BJ (cell line): Measurements from ENCODE around the gene LRRC37B. TPM values are rescaled to one million over a fixed set of nuclear protein-coding genes. Genes with fewer than 3 reads are reported as not detected.
"Not testable (repeated sequence)": the region's sequence is repeated elsewhere in the genome, so short reads cannot be mapped to it uniquely, and the experiment has no call there.

ENCODE experiments used
- CTCF ChIA-PET: fragments of 350-600 bp; formaldehyde crosslinking; extraction: SDS; loops from one replicate; lab custom pipeline; 2021; ENCODE audit warnings: antibody characterized with exemption, inconsistent platforms; lab: Yijun Ruan, JAX
- POLR2A ChIA-PET: fragments of 300-600 bp; sonication (Branson Sonifier 250); formaldehyde crosslinking; extraction: SDS; loops from one replicate; lab custom pipeline; 2021; ENCODE audit warnings: antibody characterized with exemption; lab: Charles Lee
- DNase-seq: peaks from one replicate; pipeline ENCODE4 v3.0.0-alpha.2; 2011; ENCODE audit warnings: low read depth
- H3K27me3 ChIP-seq: 2 replicates; pipeline ENCODE4 v1.6.0; 2011; ENCODE audit warnings: low read length; ENCODE audit not compliant: control insufficient read depth, insufficient read depth
- H3K36me3 ChIP-seq: 2 replicates; pipeline ENCODE4 v1.5.1; 2011; ENCODE audit warnings: low read length; ENCODE audit not compliant: control insufficient read depth, insufficient read depth
- H3K4me3 ChIP-seq: 2 replicates; pipeline ENCODE4 v1.5.1; 2011; ENCODE audit warnings: low read depth, mild to moderate bottlenecking, control low read depth, low read length
- polyA minus RNA-seq: library from RNA; depleted of rRNA, polyadenylated mRNA; stranded (reverse); fragments of >200 nt; gene quantifications from 2 replicates; pipeline ENCODE4 v1.2.3, GENCODE V29; 2011; rRNA and poly(A)+ RNA removed
- polyA plus RNA-seq: library from polyadenylated mRNA; depleted of rRNA; stranded (reverse); fragments of >200 nt; gene quantifications from 2 replicates; pipeline ENCODE4 v1.2.3, GENCODE V29; 2011; rRNA removed
- TF ChIP-seq, protein P1 (sequence below): IDR thresholded peaks from 2 replicates; pipeline ENCODE4 v1.5.1; 2011; ENCODE audit warnings: low read depth, mild to moderate bottlenecking, control low read depth, inconsistent platforms, low read length, moderate library complexity; ENCODE audit not compliant: insufficient read depth

LRRC37B gene
- polyA plus RNA-seq (8.6 and 11.4 TPM in 2 replicates), polyA minus RNA-seq (14.2 and 14.7 TPM in 2 replicates)

DNA sequence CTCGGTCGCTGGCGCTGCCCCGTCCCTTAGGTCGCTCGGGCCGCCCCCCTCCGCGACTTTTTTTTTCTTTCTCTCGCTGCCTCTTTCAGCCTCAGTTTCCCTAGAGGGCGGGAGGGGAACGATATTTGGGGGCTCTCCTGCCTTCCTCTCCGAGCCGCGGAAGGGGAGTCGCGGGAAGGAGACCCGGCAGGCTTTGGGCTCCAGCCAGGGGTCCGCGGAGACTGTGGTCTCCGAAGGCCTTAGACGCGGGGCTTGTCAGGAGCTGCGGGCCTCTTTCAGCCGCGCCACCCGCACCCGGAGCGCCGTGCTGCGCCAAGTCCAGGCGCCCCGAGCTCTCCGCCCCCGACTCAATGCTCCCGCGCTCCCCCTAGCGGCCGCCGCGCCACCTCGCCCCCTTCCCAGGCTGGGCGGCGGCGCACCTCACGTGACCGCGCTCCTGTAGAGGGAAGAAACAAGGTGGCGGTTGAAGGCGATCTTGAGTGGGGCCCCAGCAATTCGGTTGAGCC, at the start of gene LRRC37B:
Gene LRRC37B, plus strand, starts transcription at position 427 of the 506 bp plus-strand sequence. CDS start 14,010 bp downstream, outside the sequence.
- Histone ChIP-seq H3K27me3 (no peaks in the 10 kb centered on the region), H3K4me3 (peak within 1 kb of the TSS; percentile 58), H3K36me3 (no peaks in the 10 kb centered on the region)
- CTCF ChIA-PET, result interaction anchor here (0.6 to 3.8 kb wide), 14 partner anchors 9 to 133 kb away, joined by 3 to 28 read pairs (median 4); partner anchors contain the start of gene RHOT1
- DNase-seq, result peak; percentile 16
- TF ChIP-seq, protein P1, sequence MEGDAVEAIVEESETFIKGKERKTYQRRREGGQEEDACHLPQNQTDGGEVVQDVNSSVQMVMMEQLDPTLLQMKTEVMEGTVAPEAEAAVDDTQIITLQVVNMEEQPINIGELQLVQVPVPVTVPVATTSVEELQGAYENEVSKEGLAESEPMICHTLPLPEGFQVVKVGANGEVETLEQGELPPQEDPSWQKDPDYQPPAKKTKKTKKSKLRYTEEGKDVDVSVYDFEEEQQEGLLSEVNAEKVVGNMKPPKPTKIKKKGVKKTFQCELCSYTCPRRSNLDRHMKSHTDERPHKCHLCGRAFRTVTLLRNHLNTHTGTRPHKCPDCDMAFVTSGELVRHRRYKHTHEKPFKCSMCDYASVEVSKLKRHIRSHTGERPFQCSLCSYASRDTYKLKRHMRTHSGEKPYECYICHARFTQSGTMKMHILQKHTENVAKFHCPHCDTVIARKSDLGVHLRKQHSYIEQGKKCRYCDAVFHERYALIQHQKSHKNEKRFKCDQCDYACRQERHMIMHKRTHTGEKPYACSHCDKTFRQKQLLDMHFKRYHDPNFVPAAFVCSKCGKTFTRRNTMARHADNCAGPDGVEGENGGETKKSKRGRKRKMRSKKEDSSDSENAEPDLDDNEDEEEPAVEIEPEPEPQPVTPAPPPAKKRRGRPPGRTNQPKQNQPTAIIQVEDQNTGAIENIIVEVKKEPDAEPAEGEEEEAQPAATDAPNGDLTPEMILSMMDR, result peak; percentile 78
- POLR2A ChIA-PET, result no interaction called here

DNA sequence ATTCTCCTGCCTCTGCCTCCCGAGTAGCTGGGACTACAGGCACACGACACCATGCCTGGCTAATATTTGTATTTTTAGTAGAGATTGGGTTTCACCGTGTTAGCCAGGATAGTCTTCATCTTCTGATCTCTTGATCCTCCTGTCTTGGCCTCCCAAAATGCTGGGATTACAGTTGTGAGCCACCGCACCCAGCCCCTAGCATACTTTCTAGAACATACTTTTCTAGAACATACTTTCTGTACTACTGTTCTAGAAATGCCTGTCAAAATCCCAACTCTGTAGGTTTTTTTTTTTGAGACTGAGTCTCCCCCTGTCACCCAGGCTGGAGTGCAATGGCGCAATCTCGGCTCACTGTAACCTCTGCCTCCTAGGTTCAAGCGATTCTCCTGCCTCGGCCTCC, 43.1 kb upstream of the LRRC37B start:
- POLR2A ChIA-PET, H3K27me3 ChIP-seq, DNase-seq, H3K4me3 ChIP-seq, H3K36me3 ChIP-seq: not testable (repeated sequence)
- CTCF ChIA-PET, result interaction anchor here (2.1 kb wide), 1 partner anchor 43 kb away, joined by 6 read pairs; the partner anchor contains the start of gene LRRC37B

DNA sequence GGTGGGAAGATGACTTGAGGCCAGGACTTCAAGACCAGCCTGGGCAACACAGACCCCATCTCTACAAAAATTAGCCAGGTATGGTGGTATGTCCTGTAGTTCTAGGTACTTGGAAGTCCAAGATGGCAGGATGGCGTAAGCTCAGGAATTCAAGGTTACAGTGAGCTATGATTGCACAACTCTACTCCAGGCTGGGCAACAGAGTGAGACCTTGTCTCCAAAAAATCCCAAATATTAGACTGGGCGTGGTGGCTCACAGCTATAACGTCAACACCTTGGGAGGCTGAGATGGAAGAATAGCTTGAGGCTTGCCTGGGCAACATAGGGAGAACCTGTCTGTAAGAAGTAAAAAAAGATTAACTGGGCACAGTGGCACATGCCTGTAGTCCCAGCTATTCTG, 39.5 kb upstream of the LRRC37B start:
- ChIA-PET POLR2A (no interaction called here), CTCF (no interaction called here)
- Histone ChIP-seq H3K4me3 (no peak overlapping the region), H3K27me3 (no peaks in the 10 kb centered on the region), H3K36me3 (peaks cover 3% of the 10 kb centered on the region; the same call in 1 of the 2 replicates)
- TF ChIP-seq, protein P1, result no peak
- no peak for DNase-seq

DNA sequence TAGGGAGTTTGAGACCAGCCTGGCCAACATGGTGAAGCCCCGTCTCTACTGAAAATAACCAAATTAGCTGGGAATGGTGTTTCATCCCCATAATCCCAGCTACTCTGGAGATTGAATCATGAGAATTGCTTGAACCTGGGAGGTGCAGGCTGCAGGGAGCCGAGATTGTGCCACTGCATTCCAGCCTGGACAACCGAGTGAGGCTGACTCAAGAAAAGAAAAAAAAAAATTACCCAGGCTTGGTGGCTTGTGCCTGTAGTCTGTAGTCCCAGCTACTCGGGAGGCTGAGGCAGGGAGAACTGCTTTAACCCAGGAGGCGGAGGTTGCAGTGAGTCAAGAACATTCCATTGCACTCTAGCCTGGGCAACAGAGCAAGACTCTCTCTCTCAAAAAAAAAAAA, 36.8 kb upstream of the LRRC37B start:
- CTCF ChIA-PET, DNase-seq, POLR2A ChIA-PET, H3K36me3 ChIP-seq, H3K27me3 ChIP-seq, H3K4me3 ChIP-seq: not testable (repeated sequence)

DNA sequence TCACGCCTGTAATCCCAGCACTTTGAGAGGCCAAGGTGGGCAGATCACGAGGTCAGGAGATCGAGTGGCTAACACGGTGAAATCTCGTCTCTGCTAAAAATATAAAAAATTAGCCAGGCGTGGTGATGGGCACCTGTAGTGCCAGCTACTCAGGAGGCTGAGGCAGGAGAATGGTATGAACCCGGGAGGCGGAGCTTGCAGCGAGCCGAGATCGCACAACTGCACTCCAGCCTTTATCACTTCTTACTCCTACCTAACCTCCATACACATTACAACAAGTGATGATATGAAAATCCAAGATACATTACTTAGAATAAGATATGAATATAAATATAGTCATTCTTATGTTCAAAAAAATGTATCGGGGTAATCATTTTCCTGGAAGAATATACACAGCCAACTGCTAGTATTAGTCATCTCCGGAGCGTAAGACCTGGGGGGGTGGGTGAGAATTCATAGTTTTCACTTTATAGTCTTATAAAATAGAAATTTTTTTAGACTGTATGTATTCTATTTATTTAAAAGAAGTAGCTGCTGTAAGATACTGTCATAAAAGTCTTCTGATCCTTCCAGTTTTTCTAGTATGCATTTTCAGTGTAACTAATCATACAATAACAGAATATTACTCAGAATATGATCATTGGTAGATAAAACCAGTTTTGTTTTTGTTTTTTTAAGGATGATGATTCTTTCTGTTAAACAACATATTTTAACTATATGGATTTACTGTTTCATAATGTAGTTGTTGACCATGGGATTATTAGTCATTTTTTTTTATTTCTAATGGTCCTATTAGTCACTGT, 32.7 kb upstream of the LRRC37B start:
- H3K36me3 ChIP-seq, POLR2A ChIA-PET, H3K27me3 ChIP-seq, CTCF ChIA-PET, DNase-seq, H3K4me3 ChIP-seq: not testable (repeated sequence)

DNA sequence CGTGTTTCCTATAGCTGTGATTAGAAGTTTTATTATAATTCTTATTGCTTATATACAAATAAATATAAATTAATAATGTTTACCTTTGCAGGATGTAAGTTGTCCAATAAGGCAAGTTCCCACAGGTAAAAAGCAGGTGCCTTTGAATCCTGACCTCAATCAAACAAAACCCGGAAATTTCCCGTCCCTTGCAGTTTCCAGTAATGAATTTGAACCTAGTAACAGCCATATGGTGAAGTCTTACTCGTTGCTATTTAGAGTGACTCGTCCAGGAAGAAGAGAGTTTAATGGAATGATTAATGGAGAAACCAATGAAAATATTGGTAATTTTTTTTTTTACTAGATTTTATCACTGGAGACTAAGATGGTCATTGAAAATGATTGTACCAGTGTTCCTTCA, 31.8 kb upstream of the LRRC37B start:
- DNase-seq, CTCF ChIA-PET, H3K27me3 ChIP-seq, H3K4me3 ChIP-seq, POLR2A ChIA-PET, H3K36me3 ChIP-seq: not testable (repeated sequence)

DNA sequence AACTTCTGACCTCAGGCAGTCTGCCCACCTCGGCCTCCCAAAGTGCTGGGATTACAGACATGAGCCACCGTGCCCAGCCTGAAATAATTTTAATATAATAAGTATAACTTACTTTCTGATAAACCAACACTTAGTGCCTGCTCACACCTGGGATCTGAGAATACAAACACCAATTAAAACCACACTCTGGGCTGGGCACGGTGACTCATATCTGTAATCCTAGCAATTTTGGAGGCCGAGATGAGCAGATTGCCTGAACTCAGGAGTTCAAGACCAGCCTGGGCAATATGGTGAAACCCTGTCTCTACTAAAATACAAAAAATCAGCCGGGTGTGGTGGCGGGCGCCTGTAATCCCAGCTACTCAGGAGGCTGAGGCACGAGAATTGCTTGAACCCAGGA, 15.4 kb upstream of the LRRC37B start:
- POLR2A ChIA-PET, H3K4me3 ChIP-seq, DNase-seq, CTCF ChIA-PET, H3K27me3 ChIP-seq, H3K36me3 ChIP-seq: not testable (repeated sequence)
